ENCODE data around the gene FHIT. TPM values are rescaled to one million over a fixed set of nuclear protein-coding genes. Genes with fewer than 3 reads are reported as not detected.

Gene FHIT
- 1.2 TPM for polyA plus RNA-seq (2012; ENCODE audit: insufficient read depth, insufficient read length)

GRCh38 chr3:61251174-61251972 is at the start of gene FHIT:
TSS of gene FHIT (minus strand) at chr3:61251452.
- DNase-seq (ENCODE audit: low read depth, low spot score), result peak; percentile 77
- peak within 1 kb of the TSS; percentile 51 for H3K4me3 ChIP-seq (ENCODE audit: low read length)

- H3K4me3 ChIP-seq (ENCODE audit: low read length), result no peak overlapping the region
- no peak for DNase-seq (ENCODE audit: low read depth, low spot score)
Observed at GRCh38 chr3:61300786-61301185, 49.5 kb upstream of the FHIT start.

- H3K4me3 ChIP-seq (ENCODE audit: low read length), result no peak overlapping the region
- no peak for DNase-seq (ENCODE audit: low read depth, low spot score)
Observed at GRCh38 chr3:61300006-61300380, 48.7 kb upstream of the FHIT start.

GRCh38 chr3:61299343-61300005 is 48.2 kb upstream of the FHIT start:
- no peak for DNase-seq (ENCODE audit: low read depth, low spot score)
- H3K4me3 ChIP-seq (ENCODE audit: low read length), result no peak overlapping the region

DNA sequence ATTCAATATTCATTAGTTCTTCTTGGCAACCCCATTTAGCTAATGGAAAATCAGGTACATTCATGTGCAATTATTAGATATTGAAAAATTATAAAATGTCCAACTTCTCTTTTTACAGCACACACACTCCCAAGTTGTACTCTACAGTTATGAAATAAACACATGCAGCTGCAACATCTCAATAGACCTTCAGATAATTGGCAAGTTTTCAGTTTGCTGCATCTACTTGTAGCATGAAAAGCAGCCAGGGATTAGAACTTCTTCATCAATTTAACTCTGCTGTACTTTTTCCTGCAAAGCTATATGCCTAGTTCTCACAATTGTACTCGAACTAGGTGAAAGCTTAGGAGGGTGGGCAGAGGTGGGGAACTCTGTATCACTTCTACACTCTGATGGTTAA is 46.6 kb upstream of the FHIT start:
- H3K4me3 ChIP-seq (ENCODE audit: low read length), result no peak overlapping the region
- no peak for DNase-seq (ENCODE audit: low read depth, low spot score)

DNA sequence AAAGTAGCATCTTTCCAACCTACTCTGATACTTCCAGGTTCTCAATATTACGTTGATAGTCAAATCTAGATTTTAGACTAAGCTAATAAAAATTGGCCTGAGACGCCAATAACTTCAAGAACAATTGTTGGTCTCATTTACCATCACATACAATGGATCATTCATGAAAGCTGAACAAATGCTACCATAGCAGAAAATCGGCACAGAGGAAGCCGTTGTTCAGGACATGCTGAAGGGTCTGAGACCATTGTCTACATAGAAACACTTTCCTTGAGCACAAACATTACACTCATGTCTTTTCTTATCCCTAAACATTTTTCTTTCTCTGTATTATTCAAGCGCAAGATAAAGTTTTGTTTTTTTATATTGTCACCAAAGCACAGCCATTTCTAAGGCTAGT is 37.2 kb upstream of the FHIT start:
- H3K4me3 ChIP-seq (ENCODE audit: low read length), result no peak overlapping the region
- no peak for DNase-seq (ENCODE audit: low read depth, low spot score)

- DNase-seq (ENCODE audit: low read depth, low spot score), result no peak
- H3K4me3 ChIP-seq (ENCODE audit: low read length), result no peak overlapping the region
Observed at GRCh38 chr3:61283876-61284275, 32.6 kb upstream of the FHIT start.

DNA sequence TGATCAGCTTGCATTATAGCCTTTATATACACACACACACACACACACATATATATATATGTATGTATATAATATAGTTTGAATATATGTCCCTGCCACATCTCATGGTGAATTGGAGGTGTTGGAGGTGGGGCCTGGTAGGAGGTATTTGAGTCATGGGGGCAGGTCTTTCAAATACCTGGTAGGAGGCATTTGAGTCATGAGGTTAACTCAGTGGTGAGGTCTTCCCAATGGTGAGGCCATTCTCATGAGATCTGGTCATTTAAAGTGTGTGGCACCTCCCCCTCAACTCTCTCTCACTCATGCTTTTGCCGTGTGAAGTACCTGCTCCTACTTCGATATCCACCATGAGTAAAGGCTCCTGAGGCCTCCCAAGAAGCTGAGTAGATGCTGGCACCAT is 27.5 kb upstream of the FHIT start:
- no peak for DNase-seq (ENCODE audit: low read depth, low spot score)
- no peak overlapping the region for H3K4me3 ChIP-seq (ENCODE audit: low read length)

- no peak for DNase-seq (ENCODE audit: low read depth, low spot score)
- no peak overlapping the region for H3K4me3 ChIP-seq (ENCODE audit: low read length)
Observed at GRCh38 chr3:61277411-61277810, 26.2 kb upstream of the FHIT start.

GRCh38 chr3:61269435-61269834 is 18.2 kb upstream of the FHIT start:
- DNase-seq (ENCODE audit: low read depth, low spot score), result no peak
- H3K4me3 ChIP-seq (ENCODE audit: low read length), result no peak overlapping the region

GRCh38 chr3:61268644-61269043 is 17.4 kb upstream of the FHIT start:
- H3K4me3 ChIP-seq (ENCODE audit: low read length), result no peak overlapping the region
- no peak for DNase-seq (ENCODE audit: low read depth, low spot score)

DNA sequence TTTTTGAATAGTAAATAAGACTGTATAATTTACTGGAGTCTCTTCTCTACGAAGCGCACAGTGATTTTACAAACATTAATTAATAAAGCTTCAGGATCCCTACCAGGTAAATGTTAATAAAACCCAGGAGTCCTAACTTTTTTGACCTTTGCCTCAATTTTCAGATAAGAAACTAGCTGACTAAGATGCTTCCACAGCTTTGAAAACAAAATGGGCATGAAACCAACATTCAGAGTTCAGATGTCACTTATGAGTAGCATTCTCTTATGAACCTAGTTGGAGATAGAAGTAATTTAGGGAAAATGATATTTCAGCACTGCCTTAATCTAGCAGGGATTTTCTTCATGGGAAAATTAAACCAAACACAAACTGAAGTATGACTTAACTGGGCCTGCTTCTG is 13.0 kb upstream of the FHIT start:
- H3K4me3 ChIP-seq (ENCODE audit: low read length), result no peak overlapping the region
- no peak for DNase-seq (ENCODE audit: low read depth, low spot score)

GRCh38 chr3:61257148-61257547 is 5.9 kb upstream of the FHIT start:
- no peak for DNase-seq (ENCODE audit: low read depth, low spot score)
- H3K4me3 ChIP-seq (ENCODE audit: low read length), result no peak overlapping the region

DNA sequence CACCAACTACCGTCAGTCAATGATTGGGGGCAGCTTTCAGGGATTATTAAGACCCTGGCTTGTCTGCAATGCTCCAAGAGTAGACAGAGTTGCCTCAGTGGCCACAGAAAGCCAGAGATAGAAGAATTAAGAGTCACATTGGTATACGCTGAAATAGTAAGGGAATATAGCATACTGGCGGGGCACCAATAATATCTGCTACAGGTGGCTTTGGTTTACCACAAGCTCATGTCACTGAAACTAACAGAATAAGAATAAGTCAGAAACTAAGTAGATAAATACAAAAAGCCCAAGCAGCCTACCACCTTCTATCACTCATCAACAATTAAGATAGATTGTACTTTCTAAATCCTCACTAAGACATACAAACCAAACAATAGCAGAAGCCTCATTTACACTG is 2.5 kb upstream of the FHIT start:
- H3K4me3 ChIP-seq (ENCODE audit: low read length), result no peak overlapping the region
- DNase-seq (ENCODE audit: low read depth, low spot score), result no peak

DNA sequence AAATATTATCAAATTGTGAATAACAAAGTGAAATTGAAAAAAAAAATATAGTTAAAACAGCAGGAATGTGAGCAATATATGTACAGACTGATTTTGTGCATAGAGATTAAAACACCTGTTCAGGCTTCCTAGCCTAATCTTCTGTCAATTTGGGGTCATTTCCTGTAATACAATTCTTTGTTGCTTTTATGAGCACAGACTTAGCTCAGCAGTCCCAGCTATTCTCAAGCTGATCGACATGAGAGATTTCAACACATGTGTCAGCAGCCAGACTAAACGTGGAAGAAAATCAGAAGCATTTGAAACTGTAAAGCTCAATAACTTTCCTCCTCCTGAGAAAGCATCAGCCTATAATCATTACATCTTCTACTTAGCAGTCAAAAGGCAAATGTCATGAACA is 1.6 kb upstream of the FHIT start:
- DNase-seq (ENCODE audit: low read depth, low spot score), result no peak
- H3K4me3 ChIP-seq (ENCODE audit: low read length), result no peak overlapping the region

- DNase-seq (ENCODE audit: low read depth, low spot score), result no peak
Observed at GRCh38 chr3:61250784-61251173, 473 bp downstream of the FHIT start.

GRCh38 chr3:61248496-61248895 is 2.8 kb downstream of the FHIT start:
- no peak overlapping the region for H3K4me3 ChIP-seq (ENCODE audit: low read length)
- DNase-seq (ENCODE audit: low read depth, low spot score), result no peak

More at GRCh38 chr3:61250784-61251173, 473 bp downstream of the FHIT start:
- H3K4me3 ChIP-seq (ENCODE audit: low read length), result peak overlapping the region; percentile 51

DNA sequence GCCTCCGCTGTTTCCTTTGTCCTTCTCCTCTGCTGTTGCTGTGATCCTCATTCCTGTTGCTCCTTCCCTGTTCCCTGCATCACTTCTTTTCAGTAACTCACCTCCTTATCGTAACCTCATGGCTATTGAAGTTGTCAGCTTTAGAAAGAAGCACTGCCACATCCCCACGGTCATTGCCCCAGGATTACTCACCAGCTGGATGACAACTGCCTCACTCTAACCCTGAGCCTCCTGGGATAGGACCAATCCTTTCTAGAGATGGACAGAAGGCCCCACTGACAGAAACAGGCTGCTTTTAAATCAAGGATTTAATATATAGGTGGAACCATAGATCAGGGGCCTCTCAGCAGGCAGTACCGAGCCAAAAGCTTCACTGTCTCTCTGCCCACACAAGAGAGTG is 4.1 kb downstream of the FHIT start:
- no peak overlapping the region for H3K4me3 ChIP-seq (ENCODE audit: low read length)
- no peak for DNase-seq (ENCODE audit: low read depth, low spot score)

DNA sequence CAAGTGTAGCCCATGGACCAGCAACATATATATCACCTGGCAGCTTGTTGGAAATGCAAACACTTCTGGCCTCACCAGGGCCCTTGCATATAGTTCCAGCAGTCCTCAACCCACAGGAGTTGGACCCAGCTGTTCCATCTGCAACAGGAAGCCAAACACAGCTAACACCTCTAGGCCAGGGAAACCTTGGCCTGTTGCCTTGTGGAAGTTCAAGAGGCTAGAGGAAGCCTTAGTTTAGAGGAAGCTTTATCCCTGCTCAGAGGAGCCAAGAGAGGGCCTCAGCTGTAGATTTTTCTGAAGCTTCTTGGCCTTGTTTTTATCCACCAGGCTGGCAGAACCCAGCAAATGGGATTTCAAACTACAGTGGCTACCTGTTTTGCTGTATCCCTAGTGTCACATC is 11.4 kb downstream of the FHIT start:
- H3K4me3 ChIP-seq (ENCODE audit: low read length), result no peak overlapping the region
- no peak for DNase-seq (ENCODE audit: low read depth, low spot score)

DNA sequence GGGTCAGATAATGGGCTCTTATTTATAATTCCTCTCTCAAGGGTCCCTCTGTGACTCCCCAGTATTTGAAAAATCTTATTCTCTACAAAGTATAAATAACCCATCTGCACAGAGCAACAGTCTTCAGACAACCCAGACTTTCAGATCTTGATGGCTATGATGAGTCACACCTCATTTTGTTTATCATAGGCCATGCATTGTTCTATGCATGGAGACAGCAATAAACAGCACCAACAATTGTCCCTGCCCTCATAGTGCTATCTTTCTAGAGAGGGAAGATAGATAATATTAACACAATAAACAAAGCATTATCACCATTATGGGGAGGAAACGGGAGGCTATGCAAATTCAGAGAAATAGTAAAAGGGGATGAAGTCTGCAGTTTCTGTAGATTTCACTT is 13.4 kb downstream of the FHIT start:
- no peak overlapping the region for H3K4me3 ChIP-seq (ENCODE audit: low read length)
- DNase-seq (ENCODE audit: low read depth, low spot score), result no peak

- no peak for DNase-seq (ENCODE audit: low read depth, low spot score)
- no peak overlapping the region for H3K4me3 ChIP-seq (ENCODE audit: low read length)
Observed at GRCh38 chr3:61236556-61236955, 14.7 kb downstream of the FHIT start.
